SU-DHL-6 (cell line): ENCODE results near the gene DYNLRB1.

ENCODE experiments used
- EZH2phosphoT487 ChIP-seq: fragments of 200-600 bp; sonication (generic), shearing (Covaris generic); conservative IDR thresholded peaks from 2 replicates; pipeline ENCODE4 v1.6.1; 2018; ENCODE audit warnings: mild to moderate bottlenecking, antibody characterized with exemption, low read length, moderate library complexity, mixed read lengths
- TF ChIP-seq, protein P1 (sequence below): fragments of 200-600 bp; sonication (generic); IDR thresholded peaks from one replicate; pipeline ENCODE4 v1.5.1; 2017; ENCODE audit warnings: antibody characterized with exemption, mild to moderate bottlenecking, low read length, moderate library complexity; ENCODE audit not compliant: insufficient read depth, poor library complexity, severe bottlenecking

DNA sequence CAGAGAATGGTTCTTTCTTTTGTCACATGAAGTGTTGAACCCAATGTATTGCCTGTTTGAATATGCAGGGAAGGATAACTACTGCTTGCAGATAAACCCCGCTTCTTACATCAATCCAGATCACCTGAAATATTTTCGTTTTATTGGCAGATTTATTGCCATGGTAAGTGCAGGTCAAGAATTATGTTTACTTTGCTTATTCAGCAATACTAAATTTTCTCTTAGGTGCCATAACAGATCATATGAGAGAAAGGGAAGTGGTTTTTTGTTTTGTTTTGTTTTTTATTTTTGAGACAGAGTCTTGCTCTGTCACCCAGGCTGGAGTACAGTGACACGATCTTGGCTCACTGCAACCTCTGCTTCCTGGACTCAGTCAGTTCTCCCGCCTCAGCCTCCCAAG is 36.6 kb upstream of the DYNLRB1 start:
- TF ChIP-seq, protein P1, sequence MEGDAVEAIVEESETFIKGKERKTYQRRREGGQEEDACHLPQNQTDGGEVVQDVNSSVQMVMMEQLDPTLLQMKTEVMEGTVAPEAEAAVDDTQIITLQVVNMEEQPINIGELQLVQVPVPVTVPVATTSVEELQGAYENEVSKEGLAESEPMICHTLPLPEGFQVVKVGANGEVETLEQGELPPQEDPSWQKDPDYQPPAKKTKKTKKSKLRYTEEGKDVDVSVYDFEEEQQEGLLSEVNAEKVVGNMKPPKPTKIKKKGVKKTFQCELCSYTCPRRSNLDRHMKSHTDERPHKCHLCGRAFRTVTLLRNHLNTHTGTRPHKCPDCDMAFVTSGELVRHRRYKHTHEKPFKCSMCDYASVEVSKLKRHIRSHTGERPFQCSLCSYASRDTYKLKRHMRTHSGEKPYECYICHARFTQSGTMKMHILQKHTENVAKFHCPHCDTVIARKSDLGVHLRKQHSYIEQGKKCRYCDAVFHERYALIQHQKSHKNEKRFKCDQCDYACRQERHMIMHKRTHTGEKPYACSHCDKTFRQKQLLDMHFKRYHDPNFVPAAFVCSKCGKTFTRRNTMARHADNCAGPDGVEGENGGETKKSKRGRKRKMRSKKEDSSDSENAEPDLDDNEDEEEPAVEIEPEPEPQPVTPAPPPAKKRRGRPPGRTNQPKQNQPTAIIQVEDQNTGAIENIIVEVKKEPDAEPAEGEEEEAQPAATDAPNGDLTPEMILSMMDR: no peak
- TF ChIP-seq EZH2phosphoT487: no peak
